Measurements from ENCODE around the gene SLC5A2.
"Not testable (repeated sequence)": the region's sequence is repeated elsewhere in the genome, so short reads cannot be mapped to it uniquely, and the experiment has no call there.

SLC5A2 gene

DNA sequence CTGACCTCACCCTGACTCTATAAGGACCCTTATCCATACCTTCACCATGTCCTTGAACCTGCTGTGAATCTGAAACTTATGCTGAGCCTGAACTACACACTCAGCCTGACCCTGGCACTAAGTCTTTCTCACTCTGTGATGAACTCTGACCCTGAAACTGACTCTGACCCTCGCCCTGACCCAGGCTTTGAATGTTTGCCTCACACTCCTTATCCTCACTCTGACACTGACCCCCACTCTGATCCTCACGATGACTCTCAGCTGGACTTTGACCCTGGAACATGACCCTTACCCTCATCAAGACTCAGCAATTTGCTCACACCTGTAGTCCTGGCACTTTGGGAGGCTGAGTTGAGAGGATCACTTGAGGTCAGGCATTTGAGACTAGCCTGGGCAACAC lies 49.2 kb downstream of the SLC5A2 start:
- DNase-seq, result no peak

DNA sequence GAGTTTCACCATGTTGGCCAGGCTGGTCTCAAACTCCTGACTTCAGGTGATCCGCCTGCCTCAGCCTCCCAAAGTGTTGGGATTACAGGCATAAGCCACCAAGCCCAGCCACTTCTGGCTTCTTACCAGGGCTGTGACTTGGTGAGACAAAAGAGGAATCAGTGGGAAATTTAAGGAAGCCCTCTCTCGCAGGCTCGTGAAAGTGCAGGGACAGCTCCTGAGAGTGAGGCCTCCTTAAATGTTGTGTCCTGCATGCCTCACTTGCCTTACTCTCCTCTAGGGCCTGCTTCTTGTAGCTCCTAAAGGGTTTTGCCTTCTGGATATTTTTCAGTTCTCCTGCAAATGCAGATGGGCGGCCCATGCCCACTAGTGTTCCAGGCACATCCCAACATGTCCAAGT lies 50.0 kb downstream of the SLC5A2 start:
- no peak for DNase-seq

DNA sequence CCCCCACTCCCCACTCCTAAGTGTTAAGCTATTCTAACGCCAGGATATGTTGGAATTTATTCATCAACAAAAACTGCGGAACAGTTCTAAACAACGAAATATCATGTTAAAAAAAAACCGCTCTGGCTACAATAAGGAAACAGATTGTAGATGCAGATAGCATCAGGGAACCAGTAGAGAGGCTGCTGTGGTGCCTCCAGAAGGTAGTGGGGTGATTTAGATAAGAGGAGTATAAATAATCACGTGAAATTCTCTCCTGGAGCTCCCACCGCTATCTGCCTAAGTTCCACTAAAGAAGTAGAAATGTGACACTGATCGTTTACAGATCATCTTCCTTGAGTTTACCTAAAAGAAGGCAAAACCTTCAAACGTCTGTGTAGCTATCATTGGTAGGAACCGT lies 52.8 kb downstream of the SLC5A2 start:
- DNase-seq, result no peak

GRCh38 chr16:31536804-31537361 lies 54.0 kb downstream of the SLC5A2 start:
- no peak for DNase-seq

DNA sequence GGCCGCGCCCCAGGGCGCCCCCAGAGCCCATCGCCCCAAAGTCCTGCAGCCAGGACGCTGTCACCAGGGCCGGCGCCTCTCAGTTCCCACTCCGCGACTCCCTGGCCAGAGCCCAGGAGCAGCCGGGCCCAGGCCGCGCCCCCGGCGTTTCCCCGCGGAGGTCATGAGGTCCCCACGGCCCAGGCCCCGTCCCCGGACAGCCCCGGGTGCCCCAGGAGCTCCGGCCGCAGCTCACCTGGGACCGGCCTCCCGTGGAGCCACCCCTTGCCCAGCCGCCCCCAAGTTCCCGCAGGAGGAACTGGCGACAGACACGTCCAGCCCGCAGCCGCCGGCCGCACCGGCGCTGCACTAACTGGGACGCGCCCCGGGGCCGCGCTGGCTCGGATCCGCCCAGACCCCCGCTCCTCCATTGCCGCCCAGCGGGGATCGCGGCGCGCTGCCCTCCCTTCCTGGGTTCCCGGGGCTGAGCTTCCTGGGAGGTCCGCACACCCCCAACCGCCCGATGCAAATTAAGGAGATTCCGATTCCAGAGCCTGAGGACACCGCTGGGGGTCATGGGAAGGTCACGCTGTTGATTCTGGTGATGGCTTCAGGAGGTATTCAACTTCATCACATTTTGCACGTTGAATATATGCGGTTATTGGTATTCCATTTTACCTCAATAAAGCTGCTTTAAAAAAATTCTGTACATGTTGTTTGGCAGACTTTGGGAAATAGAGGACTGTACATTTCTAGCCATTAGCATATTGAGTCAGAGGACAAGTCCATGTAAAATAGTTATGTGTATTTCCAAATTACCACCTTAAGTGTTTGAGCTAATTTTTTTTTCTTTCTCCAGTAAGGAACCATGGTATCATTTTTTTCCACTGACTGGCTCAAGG lies 54.7 kb downstream of the SLC5A2 start:
- no peak for DNase-seq

DNA sequence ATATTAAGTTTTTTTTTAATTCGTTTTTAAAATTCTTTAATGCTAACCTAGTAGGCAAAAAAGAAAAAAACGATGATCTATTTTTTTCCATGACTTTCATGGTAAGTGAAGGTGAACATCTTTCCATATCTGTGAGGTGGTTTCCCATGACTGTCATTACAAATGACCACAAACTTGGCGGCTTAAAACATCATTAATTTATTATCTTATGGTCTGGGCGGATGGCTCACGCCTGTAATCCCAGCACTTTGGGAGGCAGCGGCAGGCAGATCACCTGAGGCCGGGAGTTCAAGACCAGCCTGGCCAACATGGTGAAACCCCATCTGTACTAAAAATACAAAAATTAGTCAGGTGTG lies 55.3 kb downstream of the SLC5A2 start:
- DNase-seq, result not testable (repeated sequence)

DNA sequence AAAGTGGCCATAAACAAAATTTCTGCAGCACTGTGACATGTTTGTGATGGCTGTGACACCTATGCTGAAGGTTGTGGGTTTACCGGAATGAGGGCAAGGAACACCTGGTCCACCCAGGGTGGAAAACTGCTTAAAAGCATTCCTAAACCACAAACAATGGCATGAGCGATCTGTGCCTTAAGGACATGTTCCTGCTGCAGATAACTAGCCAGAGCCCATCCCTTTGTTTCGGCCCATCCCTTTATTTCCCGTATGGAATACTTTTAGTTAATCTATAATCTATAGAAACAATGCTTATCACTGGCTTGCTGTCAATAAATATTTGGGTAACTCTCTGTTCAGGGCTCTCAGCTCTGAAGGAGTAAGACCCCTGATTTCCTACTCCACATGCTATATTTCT lies 56.8 kb downstream of the SLC5A2 start:
- not testable (repeated sequence) for DNase-seq
